ENCODE measurements around the gene WSCD2.

Gene WSCD2

GRCh38 chr12:108273217-108273616 lies 144.1 kb downstream of the WSCD2 start:
- no peak for DNase-seq

GRCh38 chr12:108277613-108278012 lies 148.5 kb downstream of the WSCD2 start:
- no peak for DNase-seq

- DNase-seq = no peak
These were observed 153.1 kb downstream of the WSCD2 start for GRCh38 chr12:108282160-108282559.

- no peak for DNase-seq
These were observed 153.6 kb downstream of the WSCD2 start for GRCh38 chr12:108282676-108283075.

- DNase-seq = no peak
These were observed 155.1 kb downstream of the WSCD2 start for GRCh38 chr12:108284163-108284562.

- DNase-seq = no peak
These were observed 155.9 kb downstream of the WSCD2 start for GRCh38 chr12:108285016-108285415.

GRCh38 chr12:108287227-108287626 lies 158.1 kb downstream of the WSCD2 start:
- no peak for DNase-seq

GRCh38 chr12:108289350-108290161 lies 160.5 kb downstream of the WSCD2 start:
- DNase-seq = no peak

- no peak for DNase-seq
These were observed 166.6 kb downstream of the WSCD2 start for GRCh38 chr12:108295641-108296040.

GRCh38 chr12:108296945-108297344 lies 167.9 kb downstream of the WSCD2 start:
- no peak for DNase-seq

- no peak for DNase-seq
These were observed 168.3 kb downstream of the WSCD2 start for GRCh38 chr12:108297424-108297823.

- no peak for DNase-seq
These were observed 169.0 kb downstream of the WSCD2 start for GRCh38 chr12:108297895-108298760.

- no peak for DNase-seq
These were observed 169.7 kb downstream of the WSCD2 start for GRCh38 chr12:108298761-108299275.

GRCh38 chr12:108299516-108299915 lies 170.4 kb downstream of the WSCD2 start:
- no peak for DNase-seq
